Hematopoietic multipotent progenitor cell treated with erythropoietin and hydrocortisone succinate and interleukin-3 and kit ligand, for 4 days (in vitro differentiated cells): Measurements from ENCODE around the gene BUD23.
"Not testable (repeated sequence)": the region's sequence is repeated elsewhere in the genome, so short reads cannot be mapped to it uniquely, and the experiment has no call there.

ENCODE experiments used
- DNase-seq: peaks from one replicate; pipeline ENCODE4 v3.0.0-alpha.2; 2015

Gene BUD23

DNA sequence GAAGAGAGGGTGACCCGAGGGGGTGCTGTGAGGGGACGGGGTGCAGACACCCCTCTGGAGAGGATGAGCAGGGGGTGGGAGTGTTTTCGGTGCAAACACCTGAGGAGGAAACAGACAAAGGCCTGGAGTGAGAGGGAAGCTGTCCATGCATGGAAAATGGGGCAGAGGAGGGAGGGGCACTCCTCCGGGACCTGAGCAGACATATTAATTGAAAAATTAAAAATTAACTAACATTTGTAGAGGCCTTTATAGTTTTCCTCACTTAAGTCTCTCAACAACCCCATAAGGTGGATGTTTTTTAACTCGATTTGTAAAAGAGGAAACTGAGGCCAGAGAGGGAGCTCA lies 14.5 kb upstream of the BUD23 start:
- DNase-seq = no peak

GRCh38 chr7:73669288-73669701 lies 14.1 kb upstream of the BUD23 start:
- no peak for DNase-seq

GRCh38 chr7:73669858-73670385 lies 13.5 kb upstream of the BUD23 start:
- no peak for DNase-seq

- no peak for DNase-seq
These were observed 12.1 kb upstream of the BUD23 start for GRCh38 chr7:73671322-73671661.

DNA sequence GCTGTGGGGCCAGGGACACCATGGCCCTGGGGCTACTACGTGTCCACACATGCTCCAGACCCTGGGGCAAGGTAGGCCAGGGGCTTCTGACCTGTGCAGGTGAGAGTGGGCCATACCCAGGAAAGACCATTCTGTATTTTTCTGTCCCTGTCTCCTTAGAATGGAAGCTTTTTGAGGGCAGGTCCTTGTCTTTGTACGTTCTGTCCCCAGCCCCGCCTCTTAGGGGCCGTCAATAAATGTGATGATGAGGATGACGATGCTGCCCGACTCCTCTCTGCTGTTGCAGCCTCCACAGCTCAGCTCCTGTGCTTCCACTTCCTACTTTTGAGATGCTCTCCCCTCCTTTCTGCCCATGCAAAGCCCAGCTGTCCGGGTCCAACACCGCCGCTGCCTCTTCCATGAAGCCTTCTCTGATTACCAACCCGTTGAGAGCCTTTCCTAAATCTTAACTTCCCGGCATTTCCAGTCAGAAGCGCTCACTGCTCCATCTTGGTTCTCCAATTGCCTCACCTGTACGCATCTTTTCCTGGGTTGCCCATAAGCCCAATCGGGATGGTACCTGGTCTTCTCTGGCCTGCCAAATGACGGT lies 11.4 kb upstream of the BUD23 start:
- no peak for DNase-seq

GRCh38 chr7:73674468-73675124 lies 8.8 kb upstream of the BUD23 start:
- no peak for DNase-seq

DNA sequence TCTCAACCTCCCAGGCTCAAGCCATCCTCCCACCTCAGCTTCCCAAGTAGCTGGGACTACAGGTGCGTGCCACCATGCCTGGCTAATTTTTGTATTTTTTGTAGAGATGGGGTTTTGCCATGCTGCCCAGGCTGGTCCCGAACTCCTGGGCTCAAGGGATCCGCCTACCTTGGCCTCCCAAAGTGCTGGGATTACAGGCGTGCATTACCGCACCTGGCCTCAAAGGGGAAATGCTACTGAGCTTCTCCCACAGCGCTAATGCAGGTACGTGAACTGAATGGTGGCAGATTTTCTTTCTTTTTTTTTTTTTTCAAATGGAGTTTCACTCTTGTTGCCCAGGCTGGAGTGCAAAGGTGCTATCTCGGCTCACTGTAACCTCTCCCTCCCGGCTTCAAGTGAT lies 7.3 kb upstream of the BUD23 start:
- not testable (repeated sequence) for DNase-seq

DNA sequence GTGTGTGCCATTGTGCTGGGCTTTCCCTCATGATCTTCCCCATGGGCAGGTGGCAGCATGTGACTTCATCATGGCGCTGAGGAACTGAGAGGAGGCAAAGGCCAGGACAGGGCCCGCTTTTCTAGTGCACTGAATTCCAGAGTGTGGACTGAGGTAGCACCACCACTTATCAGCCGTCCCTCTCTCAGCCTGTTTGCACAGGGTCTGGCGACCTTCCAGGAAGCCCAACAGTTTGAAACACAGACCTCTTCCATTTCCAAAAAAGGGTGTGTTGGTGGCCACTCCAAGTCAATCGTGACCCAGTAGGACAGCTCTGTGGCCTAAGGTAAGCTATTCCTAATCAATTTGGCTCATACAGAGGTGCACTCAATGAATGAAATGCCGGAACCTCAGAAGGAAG lies 4.5 kb upstream of the BUD23 start:
- no peak for DNase-seq

DNA sequence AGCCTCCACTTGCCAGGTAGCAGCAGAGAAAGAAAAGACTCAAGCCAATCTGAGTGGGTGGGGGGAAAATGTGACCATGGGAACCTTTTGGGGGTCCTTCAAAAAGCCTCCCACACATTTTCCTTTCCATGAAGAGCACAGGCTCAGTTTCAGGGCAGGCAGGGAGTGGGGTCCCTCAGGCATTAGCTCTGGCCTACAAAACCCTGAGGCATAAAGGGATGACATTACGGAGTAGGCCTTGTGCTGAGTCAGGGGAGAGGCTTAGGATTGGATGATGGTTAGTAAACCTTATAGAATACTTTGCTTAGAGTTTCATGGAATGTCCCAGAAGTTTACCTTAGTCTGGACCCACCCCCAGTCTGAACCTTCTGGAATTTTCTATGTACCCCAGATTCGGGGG lies 3.7 kb upstream of the BUD23 start:
- no peak for DNase-seq

DNA sequence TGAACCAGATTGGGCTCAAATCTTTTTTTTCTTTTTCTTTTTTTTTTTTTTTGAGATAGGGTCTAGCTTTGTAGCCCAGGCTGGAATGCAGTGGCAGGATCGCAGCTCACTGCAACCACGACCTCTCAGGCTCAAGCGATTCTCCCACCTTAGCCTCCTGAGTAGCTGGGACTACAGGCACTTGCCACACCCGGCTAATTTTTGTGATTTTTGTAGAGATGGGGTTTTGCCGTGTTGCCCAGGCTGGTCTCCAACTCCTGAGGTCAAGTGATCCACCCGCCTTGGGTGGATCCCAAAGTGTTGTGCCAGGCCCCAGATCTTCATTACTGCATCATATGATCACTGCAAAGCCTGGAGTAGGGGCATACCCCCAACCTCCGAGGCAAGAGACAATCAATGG lies 2.9 kb upstream of the BUD23 start:
- no peak for DNase-seq

DNA sequence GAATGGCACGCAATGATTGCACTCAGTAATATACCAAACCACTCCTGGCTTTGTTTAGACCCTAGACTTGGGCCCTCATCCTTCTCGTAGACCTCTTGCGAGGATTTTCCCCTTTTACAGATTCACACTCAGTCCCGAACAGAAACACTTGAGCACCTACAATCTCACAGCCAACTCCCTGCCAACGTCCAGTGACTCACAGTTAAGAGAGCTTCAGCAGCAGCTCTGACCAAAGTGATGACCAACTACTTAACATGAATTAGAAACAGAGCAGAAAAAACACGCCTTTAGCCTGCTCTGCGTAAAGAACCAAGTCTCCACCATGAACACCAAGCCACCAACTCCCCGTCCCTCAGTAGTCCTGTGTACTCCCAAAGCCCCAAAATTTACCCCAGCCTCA lies 2.4 kb upstream of the BUD23 start:
- DNase-seq = no peak

GRCh38 chr7:73682745-73683055 lies 697 bp upstream of the BUD23 start:
- no peak for DNase-seq

- peak; percentile 42 for DNase-seq
These were observed 644 bp downstream of the BUD23 start for GRCh38 chr7:73683788-73684693.

- no peak for DNase-seq
These were observed 1.9 kb downstream of the BUD23 start for GRCh38 chr7:73685311-73685710.

GRCh38 chr7:73688288-73688687 lies 4.9 kb downstream of the BUD23 start:
- no peak for DNase-seq

DNA sequence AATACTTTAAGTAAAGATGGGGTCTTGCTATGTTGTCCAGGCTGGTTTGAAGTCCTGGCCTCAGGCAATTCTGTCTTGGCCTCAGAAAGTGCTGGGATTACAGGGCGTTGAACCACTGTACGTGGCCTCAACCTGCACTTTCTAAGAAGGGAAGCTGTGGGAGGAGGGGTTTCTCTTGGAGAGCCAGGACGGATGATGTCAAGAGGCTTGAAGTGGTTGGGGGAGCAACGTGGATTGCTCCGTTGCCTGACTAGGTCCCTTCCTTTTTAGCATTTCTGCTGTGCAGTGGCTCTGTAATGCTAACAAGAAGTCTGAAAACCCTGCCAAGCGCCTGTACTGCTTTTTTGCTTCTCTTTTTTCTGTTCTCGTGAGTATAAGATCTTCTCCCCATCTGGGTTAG lies 7.2 kb downstream of the BUD23 start:
- no peak for DNase-seq

- DNase-seq = no peak
These were observed 13.0 kb downstream of the BUD23 start for GRCh38 chr7:73696372-73696771.

- no peak for DNase-seq
These were observed 15.0 kb downstream of the BUD23 start for GRCh38 chr7:73698410-73698809.

DNA sequence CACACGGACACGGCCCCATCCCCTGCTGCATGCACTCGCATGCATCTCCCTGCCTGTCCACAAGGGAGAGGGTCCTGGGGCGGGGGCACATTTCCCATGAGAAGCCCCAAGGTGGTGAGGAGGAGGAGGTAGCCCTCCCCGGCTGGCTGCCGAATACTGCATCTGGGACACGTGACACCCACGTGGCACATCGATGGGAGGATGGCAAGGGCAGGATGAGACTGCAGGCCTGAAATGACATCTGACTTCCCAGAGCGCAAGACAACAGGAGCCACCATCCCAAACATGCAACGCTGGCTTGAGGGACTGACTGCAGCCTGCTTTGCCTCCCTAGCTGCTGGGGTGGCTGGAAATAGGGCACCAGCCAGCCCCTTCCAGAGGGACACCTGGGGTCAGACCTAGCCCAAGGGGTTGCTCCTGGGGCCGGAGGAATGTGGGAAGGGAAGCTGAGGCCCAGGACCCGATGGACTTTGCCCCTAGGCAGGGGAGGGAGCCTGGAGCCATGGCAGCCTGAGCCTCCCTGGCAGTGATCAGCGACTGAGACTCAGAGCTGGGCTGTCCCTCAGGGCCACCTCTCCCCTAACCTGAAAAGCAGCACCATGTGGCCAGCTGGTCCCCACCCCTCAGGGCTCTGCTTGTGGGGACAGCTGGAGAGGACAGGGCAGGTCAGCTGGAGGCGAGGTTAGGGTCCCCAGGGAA lies 16.1 kb downstream of the BUD23 start:
- no peak for DNase-seq

GRCh38 chr7:73700069-73700423 lies 16.6 kb downstream of the BUD23 start:
- no peak for DNase-seq

DNA sequence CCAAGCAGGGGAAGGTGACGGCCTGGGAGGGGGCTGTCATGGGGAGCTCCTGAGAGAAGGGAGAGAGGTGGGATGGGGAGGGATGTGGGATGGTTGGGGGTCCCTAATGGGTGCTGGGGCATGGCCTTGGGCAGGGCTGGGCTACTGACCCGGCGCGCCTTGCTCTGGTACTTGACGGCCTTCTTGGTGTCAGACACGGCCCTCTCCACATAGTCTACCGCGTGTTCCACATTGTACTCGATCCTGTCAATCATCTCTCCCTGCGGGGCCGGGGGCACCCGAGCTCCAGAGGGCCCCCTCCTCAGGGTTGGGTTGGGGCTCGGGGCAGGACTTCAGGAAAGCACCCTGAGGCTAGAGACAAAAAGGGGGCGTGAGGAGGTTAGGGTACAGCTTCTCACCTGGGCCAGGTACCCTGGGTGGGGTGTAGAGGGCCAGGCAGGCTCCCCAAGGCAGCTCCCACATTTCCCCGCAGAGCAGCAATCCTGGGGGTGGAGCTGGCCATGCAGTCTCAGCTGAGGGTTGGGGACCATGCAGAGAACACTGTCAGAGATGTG lies 17.3 kb downstream of the BUD23 start:
- DNase-seq = no peak

DNA sequence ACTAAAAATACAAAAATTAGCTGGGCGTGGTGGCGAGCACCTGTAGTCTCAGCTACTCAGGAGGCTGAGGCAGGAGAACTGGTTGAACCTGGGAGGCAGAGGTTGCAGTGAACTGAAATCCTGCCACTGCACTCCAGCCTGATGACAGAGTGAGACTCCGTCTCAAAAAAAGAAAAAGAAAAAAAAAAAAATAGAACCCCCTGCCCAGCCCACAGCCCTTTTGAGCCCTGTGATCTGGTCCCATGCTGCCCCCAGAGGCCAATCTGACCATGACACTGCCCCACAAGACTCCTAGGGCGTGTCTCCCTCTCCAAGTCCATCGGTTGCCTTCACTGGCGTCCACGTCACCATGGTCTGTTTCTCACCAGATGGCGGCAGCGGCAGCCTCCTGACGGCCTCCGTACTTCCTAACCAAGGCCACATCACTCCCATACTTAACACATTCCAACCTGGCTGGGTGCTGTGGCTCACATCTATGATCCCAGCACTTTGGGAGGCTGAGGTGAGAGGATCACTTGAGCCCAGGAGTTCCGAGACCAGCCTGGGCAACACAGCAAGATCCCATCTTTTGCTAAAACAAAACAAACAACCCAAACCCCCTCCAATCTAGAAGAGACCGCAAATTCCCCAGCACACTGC lies 18.1 kb downstream of the BUD23 start:
- DNase-seq = peak; percentile 71

- DNase-seq = no peak
These were observed 18.8 kb downstream of the BUD23 start for GRCh38 chr7:73702226-73702625.
